HPDE6-E6E7 (cell line): Measurements from ENCODE around the gene CCSER2.
"Not testable (repeated sequence)": the region's sequence is repeated elsewhere in the genome, so short reads cannot be mapped to it uniquely, and the experiment has no call there.

Source experiments
- DNase-seq: peaks from one replicate; pipeline ENCODE4 v3.0.0; 2011; ENCODE audit warnings: missing footprints; ENCODE audit errors: extremely low spot score

CCSER2 gene, protein sequence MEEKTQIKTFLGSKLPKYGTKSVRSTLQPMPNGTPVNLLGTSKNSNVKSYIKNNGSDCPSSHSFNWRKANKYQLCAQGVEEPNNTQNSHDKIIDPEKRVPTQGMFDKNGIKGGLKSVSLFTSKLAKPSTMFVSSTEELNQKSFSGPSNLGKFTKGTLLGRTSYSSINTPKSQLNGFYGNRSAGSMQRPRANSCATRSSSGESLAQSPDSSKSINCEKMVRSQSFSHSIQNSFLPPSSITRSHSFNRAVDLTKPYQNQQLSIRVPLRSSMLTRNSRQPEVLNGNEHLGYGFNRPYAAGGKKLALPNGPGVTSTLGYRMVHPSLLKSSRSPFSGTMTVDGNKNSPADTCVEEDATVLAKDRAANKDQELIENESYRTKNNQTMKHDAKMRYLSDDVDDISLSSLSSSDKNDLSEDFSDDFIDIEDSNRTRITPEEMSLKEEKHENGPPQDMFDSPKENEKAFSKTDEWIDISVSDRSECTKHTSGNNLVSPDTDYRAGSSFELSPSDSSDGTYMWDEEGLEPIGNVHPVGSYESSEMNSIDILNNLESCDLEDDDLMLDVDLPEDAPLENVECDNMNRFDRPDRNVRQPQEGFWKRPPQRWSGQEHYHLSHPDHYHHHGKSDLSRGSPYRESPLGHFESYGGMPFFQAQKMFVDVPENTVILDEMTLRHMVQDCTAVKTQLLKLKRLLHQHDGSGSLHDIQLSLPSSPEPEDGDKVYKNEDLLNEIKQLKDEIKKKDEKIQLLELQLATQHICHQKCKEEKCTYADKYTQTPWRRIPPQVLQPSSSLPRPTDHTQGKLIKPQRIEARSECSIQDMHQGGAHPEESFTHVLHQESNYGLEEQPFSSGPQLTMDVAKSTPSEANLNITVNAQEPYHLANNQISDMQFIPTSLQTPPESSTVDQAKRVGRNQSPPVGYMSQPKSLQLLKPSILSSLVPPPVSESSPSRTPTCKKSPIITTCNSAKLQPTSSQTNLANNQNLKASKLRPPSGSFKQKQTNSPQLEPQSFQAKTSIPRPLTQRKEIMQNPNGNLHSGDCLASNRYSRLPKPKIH

DNA sequence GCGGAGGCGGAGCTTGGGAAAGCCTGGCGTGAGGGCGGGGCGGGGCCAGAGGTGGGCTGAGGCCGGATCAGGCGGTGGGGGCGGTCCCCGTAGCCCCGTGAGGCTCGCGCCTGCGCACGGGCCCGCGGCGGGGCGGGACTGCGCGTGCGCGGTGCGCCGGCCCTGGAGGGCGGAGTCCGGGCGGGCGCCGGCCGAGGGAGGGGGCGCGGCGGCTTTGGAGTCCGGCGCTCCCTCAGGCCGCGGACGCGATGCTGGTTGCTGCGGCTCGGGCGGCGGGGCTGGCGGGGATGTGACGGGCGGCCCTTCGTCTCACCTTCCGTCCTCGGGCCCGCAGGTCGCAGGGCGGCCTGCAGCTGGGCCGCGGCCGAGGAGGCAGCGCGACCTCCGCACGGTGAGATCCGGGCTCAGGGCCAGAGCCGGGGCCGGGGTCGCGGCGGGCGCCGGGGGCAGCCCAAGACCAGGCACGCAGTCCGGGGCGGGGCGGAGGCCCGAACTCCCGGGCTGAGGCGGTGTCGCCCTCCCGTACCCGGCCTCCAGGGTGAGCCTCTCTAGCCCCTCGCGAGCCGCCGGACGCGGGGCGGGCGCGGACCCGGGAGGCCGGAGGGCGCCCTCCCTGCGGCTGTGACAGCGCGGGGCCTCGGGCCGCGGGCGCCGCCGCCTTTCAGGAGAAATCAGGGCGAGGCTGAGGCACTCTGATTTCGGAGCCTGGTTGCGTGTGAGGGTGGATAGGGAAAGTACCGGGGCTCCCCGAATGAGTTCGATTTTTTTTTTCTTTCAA, at the start of gene CCSER2:
TSS of gene CCSER2 (plus strand) at position 172 of the 778 bp plus-strand sequence. CDS start 42,464 bp downstream, outside the sequence.
- DNase-seq, result peak; percentile 95

DNA sequence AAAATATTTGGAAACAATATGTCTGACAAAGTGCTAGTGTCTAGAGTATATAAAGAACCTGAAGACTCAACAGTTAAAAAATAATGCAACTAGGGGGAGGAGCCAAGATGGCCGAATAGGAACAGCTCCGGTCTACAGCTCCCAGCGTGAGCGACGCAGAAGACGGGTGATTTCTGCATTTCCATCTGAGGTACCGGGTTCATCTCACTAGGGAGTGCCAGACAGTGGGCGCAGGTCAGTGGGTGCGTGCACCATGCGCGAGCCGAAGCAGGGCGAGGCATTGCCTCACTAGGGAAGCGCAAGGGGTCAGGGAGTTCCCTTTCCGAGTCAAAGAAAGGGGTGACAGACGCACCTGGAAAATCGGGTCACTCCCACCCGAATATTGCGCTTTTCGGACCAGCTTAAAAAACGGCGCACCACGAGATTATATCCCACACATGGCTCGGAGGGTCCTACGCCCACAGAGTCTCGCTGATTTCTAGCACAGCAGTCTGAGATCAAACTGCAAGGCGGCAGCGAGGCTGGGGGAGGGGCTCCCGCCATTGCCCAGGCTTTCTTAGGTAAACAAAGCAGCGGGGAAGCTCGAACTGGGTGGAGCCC, 48.4 kb upstream of the CCSER2 start:
- DNase-seq, result not testable (repeated sequence)

DNA sequence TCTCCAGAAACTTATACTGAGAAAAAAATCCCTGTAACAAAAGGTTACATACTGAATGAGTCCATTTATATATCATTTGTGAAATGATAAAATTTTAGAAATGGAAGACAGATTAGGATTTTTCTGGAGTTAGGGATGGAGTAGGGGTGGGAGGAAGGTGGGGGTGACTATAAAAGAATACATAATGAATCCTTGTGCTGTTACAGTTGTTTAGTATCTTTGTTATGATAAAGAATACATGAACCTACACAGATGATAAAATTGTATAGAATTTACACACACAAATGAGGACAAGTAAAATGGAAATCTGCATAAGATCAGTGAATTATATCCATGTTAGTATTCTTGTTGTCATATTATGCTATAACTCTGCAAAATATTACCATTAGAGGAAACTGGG, 41.7 kb upstream of the CCSER2 start:
- DNase-seq, result no peak

DNA sequence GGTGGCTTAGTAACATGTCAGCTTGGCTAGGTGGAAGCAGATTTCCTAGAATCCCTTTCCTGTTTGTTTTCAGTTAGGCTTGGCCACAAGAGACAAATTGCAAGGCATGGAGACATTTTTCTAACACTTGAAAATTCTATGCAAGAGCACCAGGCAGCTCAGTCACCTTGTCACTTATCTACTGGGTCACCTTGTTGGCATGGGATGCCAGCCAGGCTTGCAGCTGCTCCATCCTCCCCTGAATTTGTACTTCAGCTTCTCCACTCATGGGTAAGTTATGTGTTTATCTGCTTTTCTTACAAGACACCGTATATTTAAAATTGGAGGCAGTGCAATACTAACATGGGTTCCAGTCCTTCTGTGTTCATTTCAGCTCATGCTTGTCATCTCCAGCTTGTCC, 40.2 kb upstream of the CCSER2 start:
- DNase-seq, result no peak

DNA sequence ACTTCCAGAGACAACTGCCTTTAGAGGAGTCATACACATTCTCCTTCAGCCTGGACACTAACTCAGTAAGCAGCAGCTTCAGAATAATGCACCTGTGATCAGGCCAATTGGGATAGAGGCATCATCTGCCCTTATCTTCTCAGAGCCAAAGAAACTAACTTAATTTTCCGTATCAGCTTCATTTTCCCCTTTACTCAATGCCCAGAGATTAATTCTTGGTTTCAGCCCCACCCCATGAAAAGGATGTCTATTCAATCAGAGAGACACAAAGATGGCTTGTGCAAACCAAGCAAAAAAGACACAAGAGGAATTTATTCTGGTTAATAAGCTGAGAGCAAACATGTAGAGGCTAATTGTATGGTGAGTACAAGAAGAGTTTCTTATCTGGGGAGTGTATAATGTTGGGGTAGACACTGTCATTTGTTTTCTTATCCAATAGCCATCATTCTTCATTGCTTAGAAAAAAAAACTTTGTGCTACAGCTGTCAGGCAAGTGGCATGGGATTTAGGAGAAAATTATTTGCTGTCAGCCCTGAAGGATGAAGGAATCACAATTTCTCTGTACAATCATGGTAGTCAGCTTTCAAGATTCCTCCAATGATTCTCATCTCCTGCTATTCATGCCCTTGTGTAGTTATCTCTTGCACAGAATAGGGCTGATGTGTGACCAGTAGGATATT, 38.7 kb upstream of the CCSER2 start:
- DNase-seq, result no peak

DNA sequence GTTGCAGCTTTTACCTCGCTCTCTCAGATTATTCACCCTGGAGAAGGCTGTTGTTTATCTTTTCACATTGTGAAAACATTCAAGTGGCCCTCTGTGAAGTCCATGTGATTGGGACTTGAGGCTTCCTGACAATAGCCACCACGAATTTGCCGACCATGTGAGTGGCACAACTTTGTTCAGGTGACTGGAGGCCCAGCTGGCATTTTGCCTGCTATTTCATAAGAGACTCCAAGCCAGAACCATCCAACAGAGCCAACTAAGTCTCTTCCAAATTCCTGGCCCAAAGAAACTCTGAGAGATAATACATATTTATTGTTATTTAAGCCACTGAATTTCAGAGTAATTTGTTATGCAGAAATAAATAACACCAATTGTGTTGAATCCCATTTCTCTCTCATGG, 38.2 kb upstream of the CCSER2 start:
- no peak for DNase-seq

DNA sequence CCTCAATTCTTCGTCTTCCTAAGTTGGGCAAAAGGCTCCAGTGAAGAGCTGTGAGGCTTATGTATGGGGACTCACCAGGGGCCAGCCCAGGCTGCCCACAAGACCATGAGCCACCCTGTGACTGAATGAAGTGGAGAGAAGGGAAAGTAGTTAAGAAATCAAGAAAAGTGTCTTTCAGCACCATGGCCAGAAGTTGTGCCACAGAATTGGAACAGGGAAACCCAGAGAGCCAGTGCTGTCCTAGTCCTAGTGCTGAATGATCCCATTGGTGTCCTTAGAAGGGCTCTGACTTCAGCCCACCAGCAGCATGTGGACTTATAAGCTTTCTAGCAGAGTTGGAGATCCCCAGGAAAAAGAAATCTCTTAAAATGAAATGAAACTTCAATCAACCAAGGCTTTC, 37.0 kb upstream of the CCSER2 start:
- DNase-seq, result peak; percentile 31

DNA sequence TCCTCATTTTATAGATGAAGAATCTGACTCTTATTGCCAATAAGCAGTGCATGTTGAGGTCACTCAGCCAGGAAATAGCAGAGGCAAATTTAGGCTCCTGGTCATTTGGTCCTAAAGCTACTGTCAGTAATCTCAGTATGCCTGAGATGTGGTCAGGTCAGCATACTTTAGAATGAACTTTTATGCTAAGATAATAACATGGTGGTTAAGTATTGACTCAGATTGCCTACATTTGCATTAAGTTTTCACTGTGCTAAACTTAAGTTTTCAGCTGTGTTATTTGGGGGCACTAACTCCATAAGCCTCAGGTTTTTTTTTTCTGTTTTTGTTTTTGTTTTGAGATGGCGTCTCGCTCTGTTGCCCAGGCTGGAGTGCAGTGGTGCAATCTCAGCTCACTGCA, 35.9 kb upstream of the CCSER2 start:
- DNase-seq, result no peak

DNA sequence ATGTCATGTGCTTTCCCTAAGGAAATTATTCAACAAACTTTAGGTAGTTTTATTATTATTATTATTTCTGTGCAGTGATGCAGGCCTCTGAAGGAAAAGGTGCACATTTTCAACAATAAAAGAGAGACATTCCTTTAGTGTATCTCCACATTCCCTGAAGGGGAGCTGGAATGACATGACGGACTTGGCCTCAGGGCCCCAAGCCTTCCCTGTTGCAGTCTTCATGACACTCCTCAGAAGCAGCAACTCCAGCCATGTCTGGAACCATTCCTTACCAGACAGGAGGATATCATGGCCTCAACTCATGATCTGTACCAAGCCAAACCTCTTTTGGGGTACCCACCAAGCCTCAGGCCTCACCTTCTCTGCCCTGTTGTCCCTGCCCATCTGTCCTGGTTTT, 35.2 kb upstream of the CCSER2 start:
- DNase-seq, result no peak

DNA sequence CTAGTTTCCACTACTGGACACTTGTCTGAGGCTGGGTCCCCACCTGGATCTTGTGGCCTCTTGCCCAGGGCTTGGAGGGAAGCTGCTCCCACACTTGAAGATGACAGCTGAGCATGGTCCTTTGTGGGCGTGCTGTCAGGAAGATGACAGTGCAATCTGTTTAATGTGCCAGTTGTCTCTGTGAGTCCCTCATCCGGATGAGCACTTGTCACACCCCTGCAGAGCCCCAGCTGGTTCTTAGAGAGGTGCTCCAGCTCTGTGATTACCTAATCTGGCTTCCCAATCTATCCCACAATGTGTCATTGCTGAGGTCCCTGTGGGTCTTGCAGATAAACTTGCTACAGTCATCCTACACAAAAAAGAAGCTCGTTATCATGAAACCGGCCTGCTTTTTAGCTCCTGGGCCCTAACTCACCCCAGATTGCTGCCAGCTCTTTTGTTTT, 34.8 kb upstream of the CCSER2 start:
- DNase-seq, result no peak

DNA sequence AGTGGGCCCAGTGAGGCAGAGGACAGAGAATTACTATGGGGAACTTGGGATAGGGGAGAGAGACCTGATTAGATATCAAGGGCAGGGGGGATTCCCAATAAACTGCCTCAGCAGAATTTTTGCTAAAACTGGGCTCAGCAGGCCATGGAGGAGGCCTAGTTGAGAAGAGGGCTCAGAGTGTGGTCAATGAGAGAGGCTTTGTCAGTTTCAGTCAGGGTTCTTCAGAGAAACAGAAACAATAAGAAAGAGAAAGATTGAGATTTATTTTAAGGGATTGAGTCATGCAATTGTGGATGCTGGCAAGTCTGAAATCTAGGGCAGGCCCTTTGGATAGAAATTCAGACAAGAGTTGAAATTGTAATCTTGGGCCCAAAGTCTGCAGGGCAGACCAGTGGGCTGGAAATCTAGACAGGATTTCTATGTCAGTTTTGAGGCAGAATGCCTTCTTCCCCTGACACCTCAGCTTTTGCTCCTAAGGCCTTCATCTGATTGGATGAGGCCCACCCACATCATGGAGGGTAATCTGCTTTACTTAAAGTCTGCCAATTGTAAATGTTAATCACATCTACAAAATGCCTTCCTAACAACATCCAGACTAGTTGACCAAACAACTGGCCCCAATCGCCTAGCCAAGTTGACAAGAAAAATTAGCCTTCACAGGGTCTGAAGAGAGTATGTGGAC, 33.5 kb upstream of the CCSER2 start:
- DNase-seq, result no peak

DNA sequence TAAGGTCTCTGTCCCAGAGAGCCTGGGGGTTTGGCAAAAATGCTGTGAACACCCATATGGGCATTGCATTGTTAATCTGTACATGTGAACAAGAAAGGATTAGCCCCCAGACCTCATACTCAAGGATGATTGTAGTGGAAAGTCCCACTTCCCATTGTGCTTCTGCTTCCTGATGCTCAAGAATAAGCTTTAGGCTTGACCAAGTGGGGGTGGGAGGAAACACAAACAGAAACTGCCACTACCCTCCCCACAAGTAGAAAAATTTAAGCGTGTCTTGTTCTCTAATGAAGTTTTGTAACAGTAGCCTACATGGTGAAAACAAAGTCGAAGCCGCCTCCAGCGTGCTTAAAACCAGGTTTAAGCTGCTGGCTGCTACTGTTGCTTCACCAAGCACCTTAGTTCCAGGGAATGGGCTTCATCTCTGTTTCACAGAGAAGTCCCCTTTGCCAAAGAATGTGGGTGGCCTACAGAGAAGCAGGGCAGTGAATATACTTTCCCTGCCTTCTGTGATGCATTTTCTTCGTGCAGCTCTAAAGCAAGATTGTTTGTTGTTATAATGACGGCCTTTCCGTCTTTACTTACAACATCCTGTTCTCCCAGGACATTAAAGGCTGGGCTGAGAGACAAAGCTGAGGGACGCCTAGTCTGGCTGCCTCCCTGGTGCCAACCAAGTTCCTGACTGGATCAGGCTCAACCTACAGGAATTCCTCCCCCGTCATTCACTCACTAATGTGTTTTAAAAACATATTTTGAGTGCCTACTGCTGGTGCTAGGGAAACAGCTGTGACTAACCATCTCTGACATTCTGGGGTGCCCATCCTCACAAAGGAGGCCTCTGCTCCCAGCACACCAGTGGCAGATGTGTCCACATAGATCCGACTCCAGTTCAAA, 32.1 kb upstream of the CCSER2 start:
- DNase-seq, result no peak

DNA sequence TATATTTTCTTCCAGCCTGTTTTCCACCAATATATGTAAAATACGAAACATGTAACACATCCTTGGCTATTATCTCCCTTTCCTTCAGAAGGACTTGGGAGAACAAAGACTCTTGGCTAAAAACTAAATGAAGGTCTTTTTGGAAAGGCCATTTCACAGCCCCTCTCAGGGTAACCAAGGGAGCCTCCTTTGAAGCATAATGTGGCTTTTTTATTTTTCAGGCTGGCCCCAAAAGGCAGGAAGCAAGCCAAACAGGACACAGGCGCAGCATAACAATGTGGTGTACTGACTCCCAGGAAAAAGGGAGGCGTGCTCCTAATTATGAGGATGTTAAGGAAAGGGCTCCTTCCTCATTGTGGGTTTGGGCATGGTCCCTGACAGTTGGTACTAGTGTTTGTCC, 30.3 kb upstream of the CCSER2 start:
- no peak for DNase-seq

DNA sequence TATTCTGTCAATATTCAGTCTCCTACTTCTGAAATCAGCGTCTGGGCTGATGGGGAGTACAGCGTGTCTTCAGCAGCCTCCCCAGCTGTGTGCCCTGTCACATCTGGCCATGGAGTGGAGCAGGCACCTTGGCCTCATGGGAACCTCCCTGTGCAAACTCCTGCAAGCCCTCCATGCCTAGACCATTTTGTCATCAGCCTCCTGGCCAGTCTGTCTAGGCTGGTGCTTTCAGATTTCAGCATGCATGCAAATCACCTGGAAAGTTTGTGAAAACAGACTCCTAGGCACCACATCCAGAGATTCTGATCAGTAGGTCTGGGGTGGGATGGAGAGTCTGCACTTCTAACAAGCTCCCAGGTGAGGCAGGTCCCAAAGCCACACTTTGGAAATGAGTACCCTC, 26.2 kb upstream of the CCSER2 start:
- DNase-seq, result no peak

DNA sequence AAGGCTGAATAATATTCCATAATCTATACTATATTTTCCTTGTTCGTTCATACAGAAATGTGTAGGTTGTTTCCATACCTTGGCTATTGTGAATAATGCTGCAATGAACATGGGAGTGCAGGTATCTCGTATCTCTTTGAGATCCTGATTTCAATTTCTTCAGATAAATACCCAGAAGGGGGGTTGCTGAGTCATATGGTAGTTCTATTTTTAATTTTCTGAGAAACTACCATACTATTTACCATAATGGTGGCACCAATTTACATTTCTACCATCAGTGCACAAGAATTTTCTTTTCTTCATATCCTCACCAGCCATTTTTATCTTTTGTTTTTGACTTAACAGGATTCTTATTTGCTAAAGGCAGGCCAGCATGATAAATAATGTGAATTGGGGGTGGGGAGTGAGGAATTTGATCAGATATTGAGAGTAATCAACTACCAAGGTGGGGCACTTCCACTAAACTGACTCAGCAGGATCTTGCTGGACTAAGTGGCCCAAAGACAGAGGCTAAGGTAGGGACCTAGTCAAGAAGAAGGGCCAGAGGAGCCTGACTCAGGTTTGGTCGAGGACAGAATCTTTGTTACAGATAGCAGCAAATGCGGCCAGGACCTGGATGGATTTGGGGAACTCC, 21.5 kb upstream of the CCSER2 start:
- no peak for DNase-seq

DNA sequence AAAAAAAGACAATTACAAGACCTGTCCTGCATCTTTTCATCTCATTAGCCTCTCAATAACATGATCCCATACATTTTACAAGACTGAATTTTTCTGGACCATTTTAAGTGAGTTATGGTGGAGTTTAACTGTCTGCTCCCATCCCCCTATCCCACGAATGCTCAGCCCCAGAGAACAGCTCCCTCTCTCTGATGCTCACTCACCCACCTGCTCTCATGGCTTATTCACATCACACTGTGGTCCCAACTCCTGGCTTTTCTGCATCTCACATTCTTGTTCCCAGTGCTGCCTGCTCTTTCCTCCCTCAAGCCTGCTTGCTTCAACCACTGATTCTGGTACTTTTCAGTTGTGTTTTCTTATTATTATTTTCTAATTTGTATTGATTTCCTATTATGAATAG, 20.4 kb upstream of the CCSER2 start:
- no peak for DNase-seq

DNA sequence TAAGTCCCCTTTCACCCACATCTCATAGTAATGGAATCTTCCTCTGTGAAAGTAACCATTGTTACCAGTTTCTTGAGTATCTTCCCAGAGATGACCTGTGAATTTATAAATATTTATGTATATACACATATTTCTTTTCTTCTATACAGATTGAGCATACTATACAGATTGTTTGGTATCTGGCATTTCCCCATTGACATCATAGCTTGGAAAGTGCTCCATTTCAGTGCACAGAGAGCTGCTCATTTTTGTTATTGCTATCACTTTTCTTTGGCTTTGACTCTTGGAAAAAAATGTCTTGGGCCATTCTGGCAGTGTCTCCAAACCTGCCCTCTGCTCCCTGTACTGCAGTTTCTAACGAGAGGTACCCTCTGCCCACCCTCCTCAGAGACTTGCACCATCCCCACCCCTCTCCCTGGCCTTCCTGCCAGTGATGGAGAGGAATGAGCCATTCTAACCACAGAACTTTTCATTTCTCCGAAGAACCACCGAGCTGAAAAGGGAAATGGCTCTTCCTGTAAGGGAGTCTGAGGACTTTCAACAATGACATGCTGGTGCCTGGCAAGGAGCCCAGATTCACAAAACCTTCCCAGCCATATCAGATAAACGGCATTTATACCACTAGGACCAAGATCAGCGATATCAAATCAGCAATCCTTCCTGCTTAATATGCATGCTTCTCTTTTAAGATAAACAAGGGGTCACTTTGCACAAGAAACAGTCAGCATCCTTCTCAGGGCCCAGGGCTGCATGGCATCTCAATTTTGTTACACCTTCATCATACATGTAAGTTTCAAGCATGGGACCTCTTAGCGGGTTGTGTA, 19.7 kb upstream of the CCSER2 start:
- DNase-seq, result no peak

DNA sequence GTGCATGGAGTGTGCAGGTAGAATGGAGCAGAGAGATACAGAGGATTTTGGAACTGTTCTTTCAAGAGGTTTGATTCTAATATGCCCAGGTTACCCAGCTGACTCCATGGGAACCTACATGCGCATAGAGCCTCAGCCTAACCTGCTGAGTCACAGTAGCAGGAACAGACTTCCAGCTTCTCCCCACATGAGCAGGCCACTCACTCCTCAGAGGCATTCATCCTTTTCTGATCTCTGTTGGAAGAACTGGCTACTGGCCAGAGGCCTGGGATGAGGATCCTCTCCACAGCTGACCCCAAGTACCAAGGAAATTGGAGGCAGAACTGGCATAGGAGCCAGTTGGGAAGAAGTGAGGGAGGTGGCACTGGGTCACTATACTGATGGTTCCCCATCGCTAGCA, 17.9 kb upstream of the CCSER2 start:
- DNase-seq, result no peak
